HG02571 (cell line): ENCODE measurements around the gene HLA-DMA.

Source experiments
- ATAC-seq: cut with Tn5 transposase; IDR thresholded peaks from one replicate; pipeline ENCODE4 v1.9.1; 2021; ENCODE audit warnings: mild to moderate bottlenecking, moderate library complexity; ENCODE audit not compliant: unreplicated experiment

Gene HLA-DMA

GRCh38 chr6:32933661-32934085 is 19.2 kb downstream of the HLA-DMA start:
- ATAC-seq = no peak

GRCh38 chr6:32932132-32932868 is 20.6 kb downstream of the HLA-DMA start:
- no peak for ATAC-seq

GRCh38 chr6:32931211-32931610 is 21.7 kb downstream of the HLA-DMA start:
- no peak for ATAC-seq

- no peak for ATAC-seq
These were observed 30.8 kb downstream of the HLA-DMA start for GRCh38 chr6:32922083-32922482.

- ATAC-seq = no peak
These were observed 32.2 kb downstream of the HLA-DMA start for GRCh38 chr6:32920715-32921114.

GRCh38 chr6:32912951-32913350 is 39.9 kb downstream of the HLA-DMA start:
- ATAC-seq = no peak

GRCh38 chr6:32908897-32909296 is 44.0 kb downstream of the HLA-DMA start:
- ATAC-seq = no peak

- no peak for ATAC-seq
These were observed 46.4 kb downstream of the HLA-DMA start for GRCh38 chr6:32906539-32906938.

- no peak for ATAC-seq
These were observed 47.8 kb downstream of the HLA-DMA start for GRCh38 chr6:32905078-32905477.

- ATAC-seq = no peak
These were observed 48.9 kb downstream of the HLA-DMA start for GRCh38 chr6:32903952-32904351.
